Activated naive CD8-positive, alpha-beta T cell treated with anti-CD3 and anti-CD28 coated beads for 36 hours (primary cell): ENCODE data around the gene AP3S1. TPM values are rescaled to one million over a fixed set of nuclear protein-coding genes. Genes with fewer than 3 reads are reported as not detected.
"Not testable (repeated sequence)": the region's sequence is repeated elsewhere in the genome, so short reads cannot be mapped to it uniquely, and the experiment has no call there.

Experiments
- DNase-seq: peaks from one replicate; pipeline ENCODE4 v3.0.0; 2021
- H3K27ac Mint-ChIP-seq: one replicate; pipeline ENCODE4 v1.8.0; 2022; ENCODE audit warnings: mild to moderate bottlenecking, moderate library complexity, mixed read lengths
- H3K27me3 Mint-ChIP-seq: one replicate; pipeline ENCODE4 v1.8.0; 2022; ENCODE audit warnings: mild to moderate bottlenecking, mixed read lengths
- H3K36me3 Mint-ChIP-seq: one replicate; pipeline ENCODE4 v1.8.0; 2021; ENCODE audit warnings: mild to moderate bottlenecking, mixed read lengths
- H3K4me1 Mint-ChIP-seq: one replicate; pipeline ENCODE4 v1.8.0; 2021; ENCODE audit warnings: mixed read lengths
- H3K4me3 Mint-ChIP-seq: one replicate; pipeline ENCODE4 v1.8.0; 2022; ENCODE audit warnings: mild to moderate bottlenecking, moderate library complexity, mixed read lengths
- H3K9me3 Mint-ChIP-seq: one replicate; pipeline ENCODE4 v1.8.0; 2022; ENCODE audit warnings: mixed read lengths
- total RNA-seq, 2 experiments: library from RNA; stranded (reverse); gene quantifications; one replicate each; pipeline ENCODE4 v1.2.3, GENCODE V29; 2021

AP3S1 gene
- total RNA-seq, 2 experiments from 2014 or later: 91.7 to 96.8 TPM

- H3K4me1 Mint-ChIP-seq: peaks cover 6% of the 10 kb centered on the region
- H3K4me3 Mint-ChIP-seq: no peak overlapping the region
- H3K9me3 Mint-ChIP-seq: peaks cover 12% of the 10 kb centered on the region
- peaks cover 51% of the 10 kb centered on the region for H3K36me3 Mint-ChIP-seq
- DNase-seq: no peak
- no peaks in the 10 kb centered on the region for H3K27me3 Mint-ChIP-seq
- no peak overlapping the region for H3K27ac Mint-ChIP-seq
Observed at GRCh38 chr5:115875447-115875846, 33.7 kb downstream of the AP3S1 start.

DNA sequence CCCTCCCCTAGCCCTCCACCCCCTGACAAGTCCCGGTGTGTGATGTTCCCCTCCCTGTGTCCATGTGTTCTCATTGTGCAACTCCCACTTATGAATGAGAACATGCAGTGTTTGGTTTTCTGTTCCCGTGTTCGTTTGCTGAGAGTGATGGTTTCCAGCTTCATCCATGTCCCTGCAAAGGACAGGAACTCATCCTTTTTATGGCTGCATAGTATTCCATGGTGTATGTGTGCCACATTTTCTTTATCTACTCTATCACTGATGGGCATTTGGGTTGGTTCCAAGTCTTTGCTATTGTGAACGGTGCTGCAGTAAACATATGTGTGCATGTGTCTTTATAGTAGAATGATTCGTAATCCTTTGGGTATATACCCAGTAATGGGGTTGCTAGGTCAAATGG, 35.6 kb downstream of the AP3S1 start:
- not testable (repeated sequence) for H3K27me3 Mint-ChIP-seq, DNase-seq, H3K27ac Mint-ChIP-seq, H3K4me3 Mint-ChIP-seq, H3K4me1 Mint-ChIP-seq
- peaks cover 60% of the 10 kb centered on the region for H3K36me3 Mint-ChIP-seq
- H3K9me3 Mint-ChIP-seq: peaks cover 18% of the 10 kb centered on the region

- H3K4me3 Mint-ChIP-seq, H3K27ac Mint-ChIP-seq, H3K4me1 Mint-ChIP-seq, DNase-seq, H3K27me3 Mint-ChIP-seq: not testable (repeated sequence)
- H3K36me3 Mint-ChIP-seq: peaks cover 53% of the 10 kb centered on the region
- peaks cover 16% of the 10 kb centered on the region for H3K9me3 Mint-ChIP-seq
Observed at GRCh38 chr5:115882434-115882833, 40.7 kb downstream of the AP3S1 start.

DNA sequence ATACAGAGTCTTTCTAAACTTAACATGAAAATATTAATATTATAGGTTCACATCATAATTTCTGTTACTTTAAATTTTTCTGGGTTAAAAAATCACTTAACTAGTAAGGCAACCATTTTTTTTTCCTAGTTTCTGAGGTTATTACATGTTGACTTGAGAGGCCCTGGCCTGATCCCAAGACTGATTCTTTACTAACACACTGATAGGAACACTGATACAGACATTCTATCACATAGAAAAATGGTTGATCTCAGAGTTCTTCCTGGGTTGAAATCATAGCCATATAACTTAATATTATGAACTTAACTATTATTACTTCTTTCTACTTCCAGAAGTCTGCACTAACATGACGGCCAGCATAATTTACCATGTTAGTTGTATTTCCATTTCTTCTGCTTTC, 43.0 kb downstream of the AP3S1 start:
- Mint-ChIP-seq H3K9me3 (peaks cover 10% of the 10 kb centered on the region), H3K36me3 (peaks cover 34% of the 10 kb centered on the region), H3K27ac (no peak overlapping the region), H3K4me1 (peaks cover 3% of the 10 kb centered on the region), H3K27me3 (no peaks in the 10 kb centered on the region), H3K4me3 (no peak overlapping the region)
- DNase-seq: no peak

- not testable (repeated sequence) for H3K9me3 Mint-ChIP-seq, H3K27ac Mint-ChIP-seq, H3K27me3 Mint-ChIP-seq, H3K4me3 Mint-ChIP-seq, H3K4me1 Mint-ChIP-seq, DNase-seq
- H3K36me3 Mint-ChIP-seq: peaks cover 29% of the 10 kb centered on the region
Observed at GRCh38 chr5:115885208-115885607, 43.5 kb downstream of the AP3S1 start.

DNA sequence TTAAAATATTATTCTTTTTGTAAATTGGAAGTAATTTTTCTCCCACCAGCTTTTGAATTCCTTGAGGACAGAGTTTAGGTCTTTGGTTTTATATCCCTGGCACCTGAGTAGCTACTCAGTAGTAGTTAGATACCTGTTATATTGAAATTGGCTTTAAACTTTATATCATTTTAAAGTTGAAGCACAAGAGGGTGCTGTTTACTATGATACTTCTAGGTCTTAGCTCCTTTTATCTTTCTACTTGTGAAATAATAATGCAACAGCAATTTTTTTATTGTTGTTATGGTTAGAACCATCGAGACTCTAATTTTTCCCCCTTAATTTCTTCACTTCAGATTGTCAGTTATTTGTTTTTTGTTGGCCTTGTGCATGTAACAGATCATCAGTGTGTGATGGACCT, 46.3 kb downstream of the AP3S1 start:
- H3K36me3 Mint-ChIP-seq: peaks cover 7% of the 10 kb centered on the region

GRCh38 chr5:115892021-115892420, 50.3 kb downstream of the AP3S1 start:
- H3K27ac Mint-ChIP-seq: no peak overlapping the region
- H3K9me3 Mint-ChIP-seq: no peaks in the 10 kb centered on the region
- no peak overlapping the region for H3K4me3 Mint-ChIP-seq
- no peaks in the 10 kb centered on the region for H3K27me3 Mint-ChIP-seq
- H3K36me3 Mint-ChIP-seq: peaks cover 5% of the 10 kb centered on the region
- H3K4me1 Mint-ChIP-seq: no peaks in the 10 kb centered on the region
- DNase-seq: no peak

More for the DNA sequence above, 46.3 kb downstream of the AP3S1 start:
- Mint-ChIP-seq H3K4me3 (no peak overlapping the region), H3K9me3 (no peaks in the 10 kb centered on the region), H3K27ac (no peak overlapping the region), H3K4me1 (no peaks in the 10 kb centered on the region), H3K27me3 (no peaks in the 10 kb centered on the region)
- no peak for DNase-seq

DNA sequence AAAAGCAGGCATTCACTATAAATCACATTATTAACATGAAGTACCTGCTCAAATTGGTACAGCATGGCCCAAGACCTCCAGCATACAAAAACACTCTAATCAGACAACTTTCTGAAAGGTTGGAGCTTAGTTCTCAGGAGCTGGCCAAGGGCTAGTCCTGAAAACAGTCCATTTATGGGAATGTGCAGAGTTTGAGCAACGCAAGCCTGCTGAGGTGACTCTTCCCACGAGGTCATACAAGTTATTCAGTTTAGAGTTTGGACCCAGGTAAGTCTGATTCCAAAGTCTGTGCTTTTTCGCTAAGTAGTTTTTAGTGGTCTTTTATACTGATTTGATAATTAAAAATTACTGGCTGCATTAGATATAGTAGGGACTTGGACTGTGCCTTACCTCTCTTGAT, 52.6 kb downstream of the AP3S1 start:
- Mint-ChIP-seq H3K27ac (no peak overlapping the region), H3K36me3 (peaks cover 16% of the 10 kb centered on the region), H3K4me3 (no peak overlapping the region), H3K4me1 (peaks cover 6% of the 10 kb centered on the region), H3K27me3 (no peaks in the 10 kb centered on the region), H3K9me3 (no peaks in the 10 kb centered on the region)
- no peak for DNase-seq

GRCh38 chr5:115895821-115896220, 54.1 kb downstream of the AP3S1 start:
- DNase-seq: no peak
- H3K27ac Mint-ChIP-seq: no peak overlapping the region
- no peaks in the 10 kb centered on the region for H3K9me3 Mint-ChIP-seq
- peaks cover 19% of the 10 kb centered on the region for H3K36me3 Mint-ChIP-seq
- H3K27me3 Mint-ChIP-seq: no peaks in the 10 kb centered on the region
- no peak overlapping the region for H3K4me3 Mint-ChIP-seq
- H3K4me1 Mint-ChIP-seq: peaks cover 6% of the 10 kb centered on the region

DNA sequence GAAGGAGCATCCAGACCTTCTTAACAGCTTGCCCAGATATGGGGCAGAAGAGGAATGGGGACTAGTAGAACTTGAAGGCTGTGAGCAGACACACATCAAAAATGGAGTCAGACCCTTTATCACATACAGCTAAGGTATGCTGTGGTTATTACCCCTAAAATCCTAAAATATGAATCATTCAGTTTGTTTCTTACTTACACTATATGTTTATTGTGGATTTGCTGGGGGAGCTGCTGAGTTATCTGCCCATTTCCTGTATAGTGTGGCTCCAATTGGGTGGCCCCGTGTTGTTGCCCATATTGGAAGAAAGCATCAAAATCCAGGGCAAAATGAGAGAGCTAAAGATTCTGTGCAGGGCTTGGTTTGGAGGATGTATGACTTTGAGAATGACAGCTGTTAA, 56.9 kb downstream of the AP3S1 start:
- H3K4me3 Mint-ChIP-seq: no peak overlapping the region
- H3K9me3 Mint-ChIP-seq: no peaks in the 10 kb centered on the region
- DNase-seq: no peak
- no peak overlapping the region for H3K27ac Mint-ChIP-seq
- H3K27me3 Mint-ChIP-seq: no peaks in the 10 kb centered on the region
- H3K4me1 Mint-ChIP-seq: peaks cover 6% of the 10 kb centered on the region
- peaks cover 19% of the 10 kb centered on the region for H3K36me3 Mint-ChIP-seq

DNA sequence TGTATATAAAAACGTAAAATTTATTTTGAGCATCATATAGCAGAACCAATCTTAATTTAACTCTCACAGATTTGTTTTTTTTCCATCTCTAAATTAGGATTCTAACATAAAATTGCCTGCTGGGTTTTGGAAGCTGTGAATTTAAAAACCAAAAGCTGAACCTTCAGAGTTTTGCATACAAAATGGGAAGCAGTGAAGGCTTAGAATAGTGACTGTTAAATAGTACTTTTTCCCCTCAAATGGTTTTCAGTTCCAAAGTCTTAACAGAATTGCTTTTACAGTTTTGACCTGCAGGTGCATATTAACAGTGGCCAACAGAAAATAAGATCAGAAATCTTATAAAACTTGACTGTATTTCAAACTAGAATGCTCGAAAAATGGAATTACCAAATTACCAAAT, 65.4 kb downstream of the AP3S1 start:
- H3K27ac Mint-ChIP-seq: no peak overlapping the region
- H3K4me1 Mint-ChIP-seq: no peaks in the 10 kb centered on the region
- H3K27me3 Mint-ChIP-seq: no peaks in the 10 kb centered on the region
- H3K9me3 Mint-ChIP-seq: no peaks in the 10 kb centered on the region
- no peaks in the 10 kb centered on the region for H3K36me3 Mint-ChIP-seq
- DNase-seq: no peak
- no peak overlapping the region for H3K4me3 Mint-ChIP-seq

DNA sequence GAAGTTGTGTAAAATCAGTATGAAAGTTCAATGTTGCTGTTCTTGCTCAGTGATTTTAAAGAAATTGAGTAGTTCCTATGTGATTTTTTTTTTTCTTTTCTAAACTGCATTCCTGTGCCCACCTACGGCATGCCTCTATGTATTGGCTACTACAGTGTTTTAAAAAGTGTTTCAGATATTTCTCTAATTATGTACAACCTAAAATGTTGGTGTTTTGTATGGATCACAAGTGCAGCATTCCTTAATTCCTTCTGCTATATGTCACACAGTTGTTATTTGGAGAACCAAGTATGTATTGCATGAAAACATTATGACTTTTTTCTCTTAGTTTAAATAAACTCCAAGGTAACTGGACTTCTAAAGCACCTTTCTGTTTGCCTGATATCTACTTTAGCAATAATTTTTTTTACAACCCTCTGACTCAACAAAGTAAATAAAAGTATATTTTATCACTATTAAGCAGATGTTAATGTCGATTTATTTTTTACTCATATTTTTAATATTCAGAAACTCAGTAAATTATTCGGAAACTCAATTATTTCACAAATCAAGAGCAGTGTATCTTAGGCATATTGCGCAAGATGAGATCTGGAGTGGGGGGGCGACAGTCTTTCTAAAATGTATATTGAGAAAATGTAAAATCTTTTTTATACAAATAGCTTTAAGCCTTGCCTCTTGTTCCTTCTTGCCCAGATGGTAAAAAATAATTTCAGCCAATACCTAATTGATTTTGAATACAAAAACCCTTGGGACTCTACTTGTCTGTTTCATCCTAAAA, 72.1 kb downstream of the AP3S1 start:
- H3K27ac Mint-ChIP-seq, H3K4me1 Mint-ChIP-seq, DNase-seq, H3K27me3 Mint-ChIP-seq, H3K36me3 Mint-ChIP-seq, H3K9me3 Mint-ChIP-seq, H3K4me3 Mint-ChIP-seq: not testable (repeated sequence)

- DNase-seq: no peak
- peaks cover 3% of the 10 kb centered on the region for H3K36me3 Mint-ChIP-seq
Observed at GRCh38 chr5:115920171-115920725, 78.5 kb downstream of the AP3S1 start.

DNA sequence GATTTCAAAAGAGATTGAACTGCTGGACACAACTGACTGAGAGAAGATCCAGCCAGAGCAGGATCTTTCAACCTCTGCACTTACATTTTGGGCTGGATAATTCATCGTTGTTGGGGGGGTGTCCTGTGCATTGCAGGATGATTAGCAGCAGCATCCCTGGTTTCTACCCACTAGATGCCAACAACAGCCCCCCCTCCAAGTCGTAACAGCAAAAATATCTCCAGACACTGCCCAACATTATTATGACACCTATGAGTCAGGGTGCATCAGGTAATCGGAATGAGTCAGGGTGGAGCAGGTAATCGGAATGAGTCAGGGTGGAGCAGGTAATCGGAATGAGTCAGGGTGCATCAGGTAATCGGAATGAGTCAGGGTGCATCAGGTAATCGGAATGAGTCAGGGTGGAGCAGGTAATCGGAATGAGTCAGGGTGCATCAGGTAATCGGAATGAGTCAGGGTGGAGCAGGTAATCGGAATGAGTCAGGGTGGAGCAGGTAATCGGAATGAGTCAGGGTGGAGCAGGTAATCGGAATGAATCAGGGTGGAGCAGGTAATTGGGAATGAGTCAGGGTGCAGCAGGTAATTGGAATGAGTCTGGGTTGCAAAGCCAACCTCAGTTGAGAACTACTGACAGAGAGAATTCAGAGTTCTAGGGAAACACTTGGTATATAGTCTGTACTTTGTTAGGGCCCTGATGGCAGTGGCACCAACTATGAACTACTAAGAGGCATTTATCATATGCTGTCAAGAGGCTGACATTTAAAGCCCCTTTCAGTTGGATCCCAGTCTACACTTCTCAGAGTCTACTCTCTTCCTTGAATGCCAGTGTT, 87.1 kb downstream of the AP3S1 start:
- H3K27me3 Mint-ChIP-seq, H3K4me1 Mint-ChIP-seq, H3K4me3 Mint-ChIP-seq, DNase-seq, H3K27ac Mint-ChIP-seq, H3K9me3 Mint-ChIP-seq, H3K36me3 Mint-ChIP-seq: not testable (repeated sequence)

More at GRCh38 chr5:115920171-115920725, 78.5 kb downstream of the AP3S1 start:
- no peaks in the 10 kb centered on the region for H3K27me3 Mint-ChIP-seq
- no peak overlapping the region for H3K4me3 Mint-ChIP-seq
- H3K27ac Mint-ChIP-seq: no peak overlapping the region
- H3K4me1 Mint-ChIP-seq: no peaks in the 10 kb centered on the region
- H3K9me3 Mint-ChIP-seq: no peaks in the 10 kb centered on the region

GRCh38 chr5:115930171-115930570, 88.4 kb downstream of the AP3S1 start:
- H3K27ac Mint-ChIP-seq, H3K4me3 Mint-ChIP-seq, H3K9me3 Mint-ChIP-seq, DNase-seq, H3K27me3 Mint-ChIP-seq, H3K36me3 Mint-ChIP-seq, H3K4me1 Mint-ChIP-seq: not testable (repeated sequence)
